Measurements from ENCODE around the gene AHSA1. TPM values are rescaled to one million over a fixed set of nuclear protein-coding genes. Genes with fewer than 3 reads are reported as not detected.

The AHSA1 gene
- total and polyA plus RNA-seq, 10 of the 15 experiments (the other 5 are each of a cell fraction or from before 2014, with no cell fraction given), result 51.8 to 295 (median 201) TPM

DNA sequence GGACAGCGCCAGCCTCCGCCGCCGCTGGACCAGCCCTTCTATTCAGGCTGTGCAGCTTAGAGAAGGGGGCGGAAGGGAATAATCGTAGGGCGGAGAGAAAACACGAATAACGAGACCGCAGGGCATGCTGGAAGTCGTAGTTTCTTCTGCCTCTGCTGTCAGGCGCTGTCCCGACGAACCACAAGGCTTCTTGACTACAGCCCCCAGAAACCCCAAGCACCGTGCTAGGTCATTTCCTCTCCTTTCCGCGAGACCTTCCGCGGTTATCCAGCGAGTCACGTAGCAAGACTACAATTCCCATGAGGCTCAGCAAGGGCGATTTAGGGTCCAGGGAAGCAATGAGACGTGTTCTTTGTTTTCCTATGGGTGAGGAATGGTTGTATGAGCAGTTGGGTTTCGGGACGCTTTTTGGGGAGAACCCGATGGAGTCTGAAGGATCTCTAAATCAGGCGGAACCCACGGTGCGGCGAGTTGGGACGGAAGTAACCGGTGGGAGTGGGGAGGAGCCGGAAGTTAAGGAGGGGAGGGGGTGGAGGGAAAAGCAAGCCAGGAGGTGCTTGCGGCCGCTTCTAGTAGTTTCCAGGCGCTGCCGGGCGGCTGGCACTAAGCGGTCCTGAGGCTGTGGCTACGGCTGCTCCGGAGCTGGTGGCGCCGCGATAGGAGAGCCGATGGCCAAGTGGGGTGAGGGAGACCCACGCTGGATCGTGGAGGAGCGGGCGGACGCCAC, at the start of gene AHSA1, which contains the start of gene VIPAS39 (continued):
- TF ChIP-seq, protein P1, sequence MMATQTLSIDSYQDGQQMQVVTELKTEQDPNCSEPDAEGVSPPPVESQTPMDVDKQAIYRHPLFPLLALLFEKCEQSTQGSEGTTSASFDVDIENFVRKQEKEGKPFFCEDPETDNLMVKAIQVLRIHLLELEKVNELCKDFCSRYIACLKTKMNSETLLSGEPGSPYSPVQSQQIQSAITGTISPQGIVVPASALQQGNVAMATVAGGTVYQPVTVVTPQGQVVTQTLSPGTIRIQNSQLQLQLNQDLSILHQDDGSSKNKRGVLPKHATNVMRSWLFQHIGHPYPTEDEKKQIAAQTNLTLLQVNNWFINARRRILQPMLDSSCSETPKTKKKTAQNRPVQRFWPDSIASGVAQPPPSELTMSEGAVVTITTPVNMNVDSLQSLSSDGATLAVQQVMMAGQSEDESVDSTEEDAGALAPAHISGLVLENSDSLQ (IDR thresholded peaks at IDR 0.05), result peak; percentile 64
- no peak for TF ChIP-seq CHD1 (IDR thresholded peaks at IDR 0.05; ENCODE audit: low read depth, low read length)
- TF ChIP-seq, protein P2, sequence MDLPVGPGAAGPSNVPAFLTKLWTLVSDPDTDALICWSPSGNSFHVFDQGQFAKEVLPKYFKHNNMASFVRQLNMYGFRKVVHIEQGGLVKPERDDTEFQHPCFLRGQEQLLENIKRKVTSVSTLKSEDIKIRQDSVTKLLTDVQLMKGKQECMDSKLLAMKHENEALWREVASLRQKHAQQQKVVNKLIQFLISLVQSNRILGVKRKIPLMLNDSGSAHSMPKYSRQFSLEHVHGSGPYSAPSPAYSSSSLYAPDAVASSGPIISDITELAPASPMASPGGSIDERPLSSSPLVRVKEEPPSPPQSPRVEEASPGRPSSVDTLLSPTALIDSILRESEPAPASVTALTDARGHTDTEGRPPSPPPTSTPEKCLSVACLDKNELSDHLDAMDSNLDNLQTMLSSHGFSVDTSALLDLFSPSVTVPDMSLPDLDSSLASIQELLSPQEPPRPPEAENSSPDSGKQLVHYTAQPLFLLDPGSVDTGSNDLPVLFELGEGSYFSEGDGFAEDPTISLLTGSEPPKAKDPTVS (IDR thresholded peaks at IDR 0.05; ENCODE audit: low read depth, low read length), result peak; percentile 94; the same call in 1 of the 2 replicates
- peak; percentile 73 for TF ChIP-seq FOXK2 (IDR thresholded peaks at IDR 0.05)
- TF ChIP-seq SMAD1 (IDR thresholded peaks at IDR 0.05; ENCODE audit: low read depth, partially characterized antibody), result no peak
- TF ChIP-seq EGR1 (IDR thresholded peaks at IDR 0.05; ENCODE audit: borderline replicate concordance in 1 of 2, low read depth in 2 of 2, low read length in 2 of 2), result peak in 1 of 2 experiments; percentile 57; a peak in 2 of 3 replicates
- TF ChIP-seq JUNB (IDR thresholded peaks at IDR 0.05), result peak; percentile 37; the same call in 1 of the 2 replicates
- peak; percentile 93 for TF ChIP-seq NBN (IDR thresholded peaks at IDR 0.05)
- TF ChIP-seq SPI1 (IDR thresholded peaks at IDR 0.05; ENCODE audit: borderline replicate concordance, insufficient read depth, low read depth, low read length), result 0 out of 2 replicates have a peak, but pooled peaks have one; percentile 9
- TF ChIP-seq SP1 (IDR thresholded peaks at IDR 0.05; ENCODE audit: low read depth, low read length), result no peak
- TF ChIP-seq, protein P3, sequence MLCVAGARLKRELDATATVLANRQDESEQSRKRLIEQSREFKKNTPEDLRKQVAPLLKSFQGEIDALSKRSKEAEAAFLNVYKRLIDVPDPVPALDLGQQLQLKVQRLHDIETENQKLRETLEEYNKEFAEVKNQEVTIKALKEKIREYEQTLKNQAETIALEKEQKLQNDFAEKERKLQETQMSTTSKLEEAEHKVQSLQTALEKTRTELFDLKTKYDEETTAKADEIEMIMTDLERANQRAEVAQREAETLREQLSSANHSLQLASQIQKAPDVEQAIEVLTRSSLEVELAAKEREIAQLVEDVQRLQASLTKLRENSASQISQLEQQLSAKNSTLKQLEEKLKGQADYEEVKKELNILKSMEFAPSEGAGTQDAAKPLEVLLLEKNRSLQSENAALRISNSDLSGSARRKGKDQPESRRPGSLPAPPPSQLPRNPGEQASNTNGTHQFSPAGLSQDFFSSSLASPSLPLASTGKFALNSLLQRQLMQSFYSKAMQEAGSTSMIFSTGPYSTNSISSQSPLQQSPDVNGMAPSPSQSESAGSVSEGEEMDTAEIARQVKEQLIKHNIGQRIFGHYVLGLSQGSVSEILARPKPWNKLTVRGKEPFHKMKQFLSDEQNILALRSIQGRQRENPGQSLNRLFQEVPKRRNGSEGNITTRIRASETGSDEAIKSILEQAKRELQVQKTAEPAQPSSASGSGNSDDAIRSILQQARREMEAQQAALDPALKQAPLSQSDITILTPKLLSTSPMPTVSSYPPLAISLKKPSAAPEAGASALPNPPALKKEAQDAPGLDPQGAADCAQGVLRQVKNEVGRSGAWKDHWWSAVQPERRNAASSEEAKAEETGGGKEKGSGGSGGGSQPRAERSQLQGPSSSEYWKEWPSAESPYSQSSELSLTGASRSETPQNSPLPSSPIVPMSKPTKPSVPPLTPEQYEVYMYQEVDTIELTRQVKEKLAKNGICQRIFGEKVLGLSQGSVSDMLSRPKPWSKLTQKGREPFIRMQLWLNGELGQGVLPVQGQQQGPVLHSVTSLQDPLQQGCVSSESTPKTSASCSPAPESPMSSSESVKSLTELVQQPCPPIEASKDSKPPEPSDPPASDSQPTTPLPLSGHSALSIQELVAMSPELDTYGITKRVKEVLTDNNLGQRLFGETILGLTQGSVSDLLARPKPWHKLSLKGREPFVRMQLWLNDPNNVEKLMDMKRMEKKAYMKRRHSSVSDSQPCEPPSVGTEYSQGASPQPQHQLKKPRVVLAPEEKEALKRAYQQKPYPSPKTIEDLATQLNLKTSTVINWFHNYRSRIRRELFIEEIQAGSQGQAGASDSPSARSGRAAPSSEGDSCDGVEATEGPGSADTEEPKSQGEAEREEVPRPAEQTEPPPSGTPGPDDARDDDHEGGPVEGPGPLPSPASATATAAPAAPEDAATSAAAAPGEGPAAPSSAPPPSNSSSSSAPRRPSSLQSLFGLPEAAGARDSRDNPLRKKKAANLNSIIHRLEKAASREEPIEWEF (IDR thresholded peaks at IDR 0.05; ENCODE audit: insufficient replicate concordance, low read depth, low read length), result no peak
- TF ChIP-seq BHLHE40 (IDR thresholded peaks at IDR 0.05; ENCODE audit: borderline replicate concordance in 1 of 2, low read depth in 2 of 2, low read length in 1 of 2), result peak; percentile 20 to 21; a peak in 2 of 4 replicates
- TF ChIP-seq ZSCAN29 (IDR thresholded peaks at IDR 0.05), result no peak
- TF ChIP-seq ZNF274 (IDR thresholded peaks at IDR 0.05; ENCODE audit: insufficient read depth, insufficient read length), result no peak
- peak; percentile 92; the same call in 1 of the 2 replicates for TF ChIP-seq CBFB (IDR thresholded peaks at IDR 0.05; ENCODE audit: low read depth)
- peak; percentile 49; the same call in 1 of the 2 replicates for TF ChIP-seq IRF4 (IDR thresholded peaks at IDR 0.05; ENCODE audit: low read depth, low read length)
- TF ChIP-seq, protein P4, sequence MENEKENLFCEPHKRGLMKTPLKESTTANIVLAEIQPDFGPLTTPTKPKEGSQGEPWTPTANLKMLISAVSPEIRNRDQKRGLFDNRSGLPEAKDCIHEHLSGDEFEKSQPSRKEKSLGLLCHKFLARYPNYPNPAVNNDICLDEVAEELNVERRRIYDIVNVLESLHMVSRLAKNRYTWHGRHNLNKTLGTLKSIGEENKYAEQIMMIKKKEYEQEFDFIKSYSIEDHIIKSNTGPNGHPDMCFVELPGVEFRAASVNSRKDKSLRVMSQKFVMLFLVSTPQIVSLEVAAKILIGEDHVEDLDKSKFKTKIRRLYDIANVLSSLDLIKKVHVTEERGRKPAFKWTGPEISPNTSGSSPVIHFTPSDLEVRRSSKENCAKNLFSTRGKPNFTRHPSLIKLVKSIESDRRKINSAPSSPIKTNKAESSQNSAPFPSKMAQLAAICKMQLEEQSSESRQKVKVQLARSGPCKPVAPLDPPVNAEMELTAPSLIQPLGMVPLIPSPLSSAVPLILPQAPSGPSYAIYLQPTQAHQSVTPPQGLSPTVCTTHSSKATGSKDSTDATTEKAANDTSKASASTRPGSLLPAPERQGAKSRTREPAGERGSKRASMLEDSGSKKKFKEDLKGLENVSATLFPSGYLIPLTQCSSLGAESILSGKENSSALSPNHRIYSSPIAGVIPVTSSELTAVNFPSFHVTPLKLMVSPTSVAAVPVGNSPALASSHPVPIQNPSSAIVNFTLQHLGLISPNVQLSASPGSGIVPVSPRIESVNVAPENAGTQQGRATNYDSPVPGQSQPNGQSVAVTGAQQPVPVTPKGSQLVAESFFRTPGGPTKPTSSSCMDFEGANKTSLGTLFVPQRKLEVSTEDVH (IDR thresholded peaks at IDR 0.05; ENCODE audit: low read depth, partially characterized antibody), result peak; percentile 97
- TF ChIP-seq NR2C2 (IDR thresholded peaks at IDR 0.05; ENCODE audit: borderline replicate concordance, control insufficient read depth, insufficient read length, low read depth), result no peak
- TF ChIP-seq CEBPB (IDR thresholded peaks at IDR 0.05; ENCODE audit: borderline replicate concordance in 1 of 2, low read depth in 2 of 2, low read length in 2 of 2), result no peak

Measured in GM12878 (cell line).